Cardiac septum (tissue), 1 donor: Measurements from ENCODE around the gene PPFIA4. TPM values are rescaled to one million over a fixed set of nuclear protein-coding genes. Genes with fewer than 3 reads are reported as not detected.
A peak's percentile ranks its signal among the peaks of the same experiment; 100 is the strongest.
"Not testable (repeated sequence)": the region's sequence is repeated elsewhere in the genome, so short reads cannot be mapped to it uniquely, and the experiment has no call there.

Experiments used
- DNase-seq: peaks from one replicate; pipeline ENCODE4 v3.0.0-alpha.2; 2020; ENCODE audit warnings: low spot score
- intact Hi-C: fragments of 100-400 bp; cut with DNase I; formaldehyde crosslinking; loops from one replicate; pipeline ENCODE4 v1.14.0; 2022
- long read RNA-seq: library from polyadenylated mRNA; unstranded; transcript quantifications from one replicate; pipeline ENCODE4 v2.0.0, GENCODE V29; 2021
- total RNA-seq: library from RNA; stranded (reverse); fragmentation: NEBNext Ultra II Directional; extraction: Animal tissue kit (Norgen Biotek cat#: 25700); gene quantifications from one replicate; pipeline ENCODE4 v1.2.1, GENCODE V29; 2021
- donor health status: DM: no; HTN: no; CAD: no.

The PPFIA4 gene
- 46.7 TPM for total RNA-seq
- long read RNA-seq, partial matches to known transcripts = 22 of 40 reads
- long read RNA-seq, other reads (novel, unspliced or antisense) = 17 of 40 reads

DNA sequence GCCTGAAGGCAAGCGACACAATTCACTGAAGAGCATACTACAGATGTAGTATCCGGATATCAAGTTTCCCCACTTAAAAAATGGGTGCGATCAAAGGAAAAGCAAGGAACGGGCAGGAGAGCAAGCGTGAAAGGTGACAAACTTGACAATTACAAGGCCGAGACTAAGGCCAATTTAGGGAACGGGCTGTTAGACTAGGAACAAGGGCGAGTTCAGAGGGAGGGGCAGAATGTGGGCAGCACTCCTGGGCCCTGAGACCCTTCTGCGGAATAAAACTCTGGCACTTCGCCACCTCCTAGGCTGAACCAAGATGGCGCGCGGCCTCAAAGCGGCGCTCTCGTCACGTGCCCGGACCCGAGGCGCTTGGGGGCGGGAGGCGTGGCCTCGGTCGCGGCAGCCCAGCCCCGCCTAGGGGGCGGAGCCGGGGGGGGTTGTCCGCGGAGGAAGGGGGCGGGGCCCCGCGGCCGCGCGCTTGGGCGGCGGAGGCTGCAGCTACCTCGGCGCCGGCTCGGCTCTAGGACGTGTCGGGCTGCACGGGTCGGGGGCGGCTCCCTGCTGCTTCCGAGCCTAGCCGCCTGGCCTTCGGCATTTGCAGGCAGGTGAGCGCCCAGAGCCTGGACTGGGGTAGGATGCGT, at the start of gene PPFIA4:
Gene PPFIA4, plus strand, starts transcription at position 461 of the 635 bp plus-strand sequence. CDS start 12,518 bp downstream, outside the sequence.
- intact Hi-C loops = loop anchor here (5.0 kb wide), 1 partner anchor 59 kb away; the partner anchor contains the start of gene CYB5R1

DNA sequence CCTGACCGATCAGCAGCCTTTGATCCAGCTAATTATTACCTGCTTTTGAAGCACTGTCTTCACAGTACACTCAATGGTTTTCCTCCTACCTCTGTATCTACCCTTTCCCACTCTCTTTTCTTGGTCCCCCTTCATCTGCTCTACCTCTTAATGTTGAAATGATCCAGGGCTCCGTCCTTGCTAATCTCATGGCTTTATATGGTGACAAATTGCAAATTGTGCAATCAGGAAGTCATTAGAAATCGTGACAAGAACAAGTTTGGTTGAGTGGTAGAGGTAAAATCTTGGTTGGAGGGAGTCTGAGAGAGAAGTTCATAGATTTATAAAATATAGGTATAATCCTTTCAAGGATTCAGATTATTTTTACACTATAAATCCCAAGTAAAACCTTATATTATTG, 49.7 kb upstream of the PPFIA4 start:
- no peak for DNase-seq
- intact Hi-C loops = no loop called here

More for the DNA sequence above, at the start of gene PPFIA4:
- peak; percentile 95 for DNase-seq

DNA sequence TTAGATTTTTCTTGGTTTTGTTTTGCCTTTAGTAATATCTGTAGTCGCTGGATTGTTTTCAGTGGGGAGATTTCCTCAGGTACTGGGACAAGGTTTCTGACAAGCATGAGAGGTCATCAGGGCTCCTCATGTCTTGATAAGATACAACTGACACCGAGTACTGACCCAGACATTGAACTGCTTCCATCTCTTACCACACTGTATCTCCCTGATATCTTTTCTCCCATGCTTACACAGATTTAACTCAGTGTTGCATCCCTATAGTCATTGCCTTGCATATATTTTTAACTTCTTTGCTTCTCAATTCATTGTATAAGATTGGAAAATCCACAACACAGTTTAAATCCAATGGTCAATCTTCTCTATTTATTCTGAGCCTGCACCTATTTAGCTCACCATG, 46.8 kb upstream of the PPFIA4 start:
- DNase-seq = no peak
- intact Hi-C loops = no loop called here

DNA sequence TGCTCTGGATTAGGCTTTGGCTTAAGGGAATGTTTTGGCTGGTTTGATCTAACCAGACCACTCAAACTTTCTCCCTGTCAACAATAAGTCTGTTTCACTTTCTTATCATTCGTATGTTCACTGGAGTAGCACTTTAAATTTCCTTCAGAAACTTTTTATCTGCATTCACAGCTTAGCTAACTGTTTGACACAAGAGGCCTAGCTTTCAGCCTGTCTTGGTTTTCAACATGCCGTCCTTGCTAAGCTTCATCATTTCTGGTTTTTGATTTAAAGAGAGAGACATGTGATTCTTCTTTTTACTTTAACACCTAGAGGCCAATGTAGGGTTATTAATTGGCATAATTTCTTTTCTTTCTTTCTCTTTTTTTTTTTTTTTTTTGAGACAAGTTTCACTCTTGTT, 44.4 kb upstream of the PPFIA4 start:
- no peak for DNase-seq
- intact Hi-C loops = no loop called here

DNA sequence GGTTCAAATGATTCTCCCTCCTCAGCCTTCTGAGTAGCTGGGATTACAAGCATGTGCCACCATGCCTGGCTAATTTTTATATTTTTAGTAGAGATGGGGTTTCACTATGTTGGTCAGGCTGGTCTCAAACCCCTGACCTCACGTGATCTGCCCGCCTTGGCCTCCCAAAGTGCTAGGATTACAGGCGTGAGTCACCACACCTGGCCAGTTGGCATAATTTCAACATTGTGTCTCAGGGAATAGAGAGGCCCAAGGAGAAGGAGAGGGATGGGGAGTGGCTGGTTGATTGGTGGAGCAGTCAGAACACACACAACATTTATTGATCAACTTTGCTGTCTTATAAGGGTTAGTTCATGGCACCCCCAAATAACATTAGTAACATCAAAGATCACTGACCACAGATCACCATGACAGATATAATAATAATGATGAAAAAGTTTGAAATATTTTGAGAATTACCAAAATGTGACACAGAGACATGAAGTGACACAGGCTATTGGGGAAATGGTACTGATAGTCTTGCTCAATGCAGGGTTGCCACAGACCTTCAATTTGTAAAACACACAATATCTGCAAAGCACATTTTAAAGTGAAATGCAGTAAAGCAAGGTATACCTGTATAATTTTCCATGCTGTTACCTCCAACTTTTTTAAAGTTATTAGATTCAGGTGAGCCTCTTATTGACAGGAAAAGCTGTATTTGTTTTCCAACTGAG, 43.4 kb upstream of the PPFIA4 start:
- intact Hi-C loops = no loop called here
- DNase-seq = no peak

DNA sequence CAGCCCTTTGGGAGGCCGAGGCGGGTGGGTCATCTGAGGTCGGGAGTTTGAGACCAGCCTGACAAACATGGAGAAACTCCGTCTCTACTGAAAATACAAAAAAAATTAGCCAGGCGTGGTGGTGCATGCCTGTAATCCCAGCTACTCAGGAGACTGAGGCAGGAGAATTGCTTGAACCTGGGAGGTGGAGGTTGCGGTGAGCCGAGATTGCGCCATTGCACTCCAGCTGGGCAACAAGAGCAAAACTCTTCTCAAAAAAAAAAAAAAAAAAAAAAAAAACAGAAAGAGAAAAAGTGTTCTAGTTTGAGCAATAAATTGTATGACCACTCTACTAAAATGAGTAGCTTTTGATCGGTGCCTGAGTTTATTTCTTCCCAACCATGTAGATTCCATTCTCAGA, 40.2 kb upstream of the PPFIA4 start:
- DNase-seq, intact Hi-C loops: not testable (repeated sequence)

DNA sequence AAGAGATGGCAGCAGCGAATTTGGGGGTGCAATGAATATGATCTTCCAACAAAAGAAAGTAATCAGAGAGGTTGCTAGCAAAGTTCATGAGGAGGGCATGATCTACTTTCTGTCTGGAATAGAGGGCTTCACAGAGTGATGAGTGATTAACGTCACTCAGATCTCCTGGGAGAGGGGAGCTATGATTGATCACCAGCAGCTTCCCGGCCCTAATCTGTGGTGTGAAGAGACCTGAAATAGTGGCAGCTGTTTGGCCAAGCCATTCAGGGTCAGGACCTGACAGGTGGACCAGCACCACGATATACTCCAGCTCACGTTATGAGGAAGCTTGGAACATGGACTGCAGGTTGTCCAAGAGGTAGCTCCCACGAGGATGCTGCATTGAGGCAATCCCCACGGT, 39.0 kb upstream of the PPFIA4 start:
- intact Hi-C loops = no loop called here
- DNase-seq = no peak

DNA sequence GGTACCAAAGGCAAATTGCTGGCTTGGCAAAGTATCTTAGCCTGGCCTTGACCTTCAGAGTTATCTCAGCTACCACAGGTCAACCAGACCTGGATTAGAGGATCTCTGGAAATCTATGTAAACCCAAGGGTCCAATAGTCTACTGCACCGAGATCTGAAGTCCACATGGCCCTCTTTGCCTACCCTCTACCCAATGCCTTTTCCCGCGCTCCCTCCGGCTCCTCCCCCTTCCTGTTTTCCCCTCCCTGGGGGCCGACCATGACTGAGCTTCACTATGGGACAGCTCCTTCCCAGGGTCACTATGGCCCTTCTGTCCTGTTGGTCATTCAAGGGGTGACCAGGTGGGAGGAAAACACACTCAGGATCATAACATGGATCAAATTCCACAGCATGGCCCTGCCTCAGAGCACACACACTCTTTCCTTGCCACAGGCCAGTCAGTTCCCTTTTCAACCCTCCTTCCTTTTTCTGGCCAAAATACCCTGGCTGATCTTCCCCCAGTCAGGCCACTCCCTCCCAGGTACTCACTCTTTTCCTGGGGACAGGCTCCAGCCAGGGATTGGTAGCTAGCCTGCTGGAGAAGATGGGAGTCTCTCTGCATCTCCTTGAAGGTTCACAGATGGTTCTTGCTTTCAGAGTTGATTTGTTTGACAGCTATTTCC, 38.2 kb upstream of the PPFIA4 start:
- intact Hi-C loops = no loop called here

DNA sequence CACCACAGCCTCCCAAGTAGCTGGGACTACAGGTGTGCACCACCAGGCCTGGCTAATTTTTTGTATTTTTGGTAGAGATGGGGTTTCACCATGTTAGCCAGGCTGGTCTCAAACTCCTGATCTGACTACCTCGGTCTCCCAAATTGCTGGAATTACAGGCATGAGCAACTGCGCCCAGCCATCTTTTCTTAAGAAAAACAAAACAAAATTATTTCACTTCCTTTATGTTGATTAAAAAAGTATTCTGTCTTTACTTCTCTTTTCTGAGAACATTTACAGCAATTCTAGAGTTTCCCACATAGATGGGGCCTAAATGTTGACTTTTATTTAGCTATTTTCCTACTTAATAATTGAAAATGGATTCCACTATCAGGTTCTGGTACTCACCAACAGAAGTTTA, 36.4 kb upstream of the PPFIA4 start:
- intact Hi-C loops = no loop called here

More for the DNA sequence above, 38.2 kb upstream of the PPFIA4 start:
- DNase-seq = no peak

DNA sequence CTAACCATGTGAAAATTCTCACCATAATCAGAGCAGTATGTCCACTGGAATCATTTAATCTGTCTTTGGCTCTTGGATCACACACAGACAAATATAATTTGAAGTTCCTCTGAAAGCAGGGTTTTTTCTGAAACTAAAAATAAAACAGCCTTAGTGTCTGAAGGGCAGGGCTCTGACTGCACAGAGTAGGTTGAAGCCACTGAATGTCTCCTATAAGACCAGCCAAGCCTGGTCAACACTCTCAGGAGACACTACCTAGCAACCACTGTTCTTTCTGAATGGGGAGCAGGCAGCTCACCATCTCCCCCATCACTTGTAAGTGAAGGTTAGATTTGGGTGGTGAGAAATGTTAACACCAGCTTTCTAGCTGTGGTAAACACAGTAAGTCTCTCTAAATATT, 35.2 kb upstream of the PPFIA4 start:
- intact Hi-C loops = no loop called here
- no peak for DNase-seq

More for the DNA sequence above, 36.4 kb upstream of the PPFIA4 start:
- no peak for DNase-seq

DNA sequence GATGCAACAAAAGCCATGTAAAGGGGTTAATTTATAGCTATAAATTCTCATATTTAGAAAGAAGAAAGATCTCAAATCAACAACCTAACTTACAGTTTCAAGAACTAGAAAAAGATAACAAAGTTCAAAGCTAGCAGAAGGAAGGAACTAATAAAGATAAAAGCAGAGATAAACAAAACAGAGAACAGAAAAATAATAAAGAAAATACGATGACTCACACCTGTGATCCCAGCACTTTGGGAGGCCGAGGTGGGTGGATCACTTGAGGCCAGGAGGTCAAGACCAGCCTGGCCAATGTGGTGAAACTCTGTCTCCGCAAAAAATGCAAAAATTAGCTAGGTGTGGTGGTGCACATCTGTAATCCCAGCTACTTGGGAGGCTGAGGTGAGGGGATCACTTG, 31.5 kb upstream of the PPFIA4 start:
- intact Hi-C loops = loop anchor here (5.0 kb wide), 1 partner anchor 247 kb away; no protein-coding TSS in a partner anchor
- DNase-seq = no peak

DNA sequence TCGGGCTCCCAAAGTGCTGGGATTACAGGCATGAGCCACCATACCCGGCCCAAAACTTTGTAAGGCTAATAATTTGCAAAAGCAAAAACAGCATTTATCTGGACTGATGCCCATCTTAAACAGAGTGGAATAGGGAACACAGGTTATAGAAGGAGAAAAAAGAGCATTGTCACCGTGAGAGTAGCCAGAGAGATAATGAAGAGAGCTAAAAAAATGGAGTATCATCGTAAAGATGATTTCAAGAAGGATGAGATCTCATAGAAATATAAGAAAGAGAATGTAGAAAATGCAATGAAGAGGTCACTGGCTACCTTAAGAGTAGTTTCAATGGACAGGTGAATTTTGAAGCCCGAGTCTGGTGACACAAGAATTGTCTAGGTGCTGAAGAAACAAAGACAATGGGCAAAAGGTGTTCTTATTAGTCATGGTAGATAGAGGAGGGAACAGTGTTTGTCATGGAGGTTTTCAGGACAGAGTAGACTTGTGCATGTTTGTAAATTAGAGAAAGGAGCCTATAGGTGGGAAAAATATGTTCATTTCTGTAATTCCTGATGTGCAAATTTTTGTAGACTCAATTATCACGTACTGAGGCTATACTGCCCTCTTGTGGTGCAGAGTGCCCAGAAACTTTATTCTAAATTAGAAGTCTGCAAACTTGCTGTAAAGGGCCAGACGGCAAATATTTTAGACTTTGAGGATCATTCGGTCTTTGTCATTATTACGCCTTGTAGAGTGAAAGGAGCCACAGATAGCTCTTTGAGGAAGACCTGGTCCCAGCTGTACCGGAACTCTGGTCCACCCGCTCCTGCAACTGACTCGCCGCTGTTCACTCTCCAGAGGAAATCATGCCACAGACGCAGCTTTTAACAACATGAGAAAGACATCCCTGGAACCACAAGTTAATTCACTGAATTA, 27.2 kb upstream of the PPFIA4 start:
- intact Hi-C loops = loop anchor here (2.0 to 5.0 kb wide), 2 partner anchors 72 to 252 kb away; partner anchors contain the start of gene KLHL12

DNA sequence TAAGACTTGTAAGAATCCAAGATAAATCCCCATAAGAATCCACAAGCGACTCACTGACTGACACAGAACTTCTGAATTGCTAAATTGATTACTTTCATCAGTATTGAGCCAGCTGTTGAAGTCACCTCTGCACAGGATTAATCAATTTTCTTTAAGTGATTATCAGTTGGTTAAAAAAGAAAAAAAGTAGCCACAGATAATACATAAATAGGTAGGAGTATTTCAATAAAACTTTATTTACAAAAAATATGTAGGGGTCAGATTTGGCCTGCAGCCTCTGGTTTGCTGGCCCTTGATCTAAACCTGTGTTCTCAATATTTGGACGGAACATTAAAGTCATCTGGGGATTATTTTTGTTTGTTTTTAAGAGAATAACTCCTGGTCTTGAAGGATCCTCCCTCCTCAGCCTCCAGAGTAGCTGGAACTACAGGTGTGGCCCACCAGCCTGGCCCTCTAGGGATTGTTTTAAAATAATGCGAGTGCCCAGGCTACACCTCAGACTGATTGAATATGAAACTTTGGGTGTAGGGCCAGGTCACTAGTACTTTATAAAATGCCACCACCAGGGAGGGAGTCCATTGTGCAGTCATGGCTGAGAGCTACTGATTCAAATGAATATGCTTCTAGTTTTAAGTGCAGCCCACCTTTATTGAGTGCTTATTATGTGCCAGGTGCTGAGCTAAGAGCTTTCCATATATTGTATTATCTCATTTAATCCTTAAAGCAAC, 25.9 kb upstream of the PPFIA4 start:
- no peak for DNase-seq
- intact Hi-C loops = no loop called here

More for the DNA sequence above, 27.2 kb upstream of the PPFIA4 start:
- DNase-seq = no peak

DNA sequence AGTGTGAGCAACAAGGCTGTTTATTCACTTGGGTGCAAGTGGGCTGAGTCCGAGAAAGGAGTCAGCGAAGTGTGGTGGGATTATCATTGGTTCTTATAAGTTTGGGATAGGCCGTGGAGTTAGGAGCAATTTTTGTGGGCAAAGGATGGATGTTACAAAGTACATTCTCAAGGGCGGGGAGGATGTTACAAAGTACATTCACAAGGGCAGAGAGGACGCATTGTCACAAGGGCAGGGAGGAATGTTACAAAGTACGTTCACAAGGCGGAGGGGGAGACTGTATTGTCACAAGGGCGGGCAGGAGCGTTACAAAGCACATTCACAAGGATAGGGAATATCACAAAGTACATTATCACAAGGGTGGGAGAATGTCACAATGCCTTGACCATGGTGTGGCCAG, 24.3 kb upstream of the PPFIA4 start:
- no peak for DNase-seq
- intact Hi-C loops = no loop called here

DNA sequence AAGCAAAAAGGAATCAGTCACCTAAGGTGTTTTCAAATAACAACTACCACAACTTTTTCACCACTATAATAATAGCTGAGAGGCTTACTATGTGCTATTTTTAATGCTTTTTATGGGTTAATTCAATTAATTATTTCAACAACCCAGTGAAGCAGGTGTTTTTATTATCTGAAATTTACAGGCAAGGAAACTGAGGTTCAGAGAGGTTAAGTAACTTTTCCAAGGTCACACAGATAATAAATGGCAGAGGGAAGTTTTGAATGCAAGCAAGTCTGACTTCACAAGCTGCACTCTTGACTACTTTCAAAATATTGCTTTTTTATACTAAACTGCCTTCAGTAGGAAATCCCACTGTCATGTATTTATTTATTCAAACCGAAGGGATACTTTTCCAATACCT, 23.3 kb upstream of the PPFIA4 start:
- no peak for DNase-seq
- intact Hi-C loops = no loop called here

DNA sequence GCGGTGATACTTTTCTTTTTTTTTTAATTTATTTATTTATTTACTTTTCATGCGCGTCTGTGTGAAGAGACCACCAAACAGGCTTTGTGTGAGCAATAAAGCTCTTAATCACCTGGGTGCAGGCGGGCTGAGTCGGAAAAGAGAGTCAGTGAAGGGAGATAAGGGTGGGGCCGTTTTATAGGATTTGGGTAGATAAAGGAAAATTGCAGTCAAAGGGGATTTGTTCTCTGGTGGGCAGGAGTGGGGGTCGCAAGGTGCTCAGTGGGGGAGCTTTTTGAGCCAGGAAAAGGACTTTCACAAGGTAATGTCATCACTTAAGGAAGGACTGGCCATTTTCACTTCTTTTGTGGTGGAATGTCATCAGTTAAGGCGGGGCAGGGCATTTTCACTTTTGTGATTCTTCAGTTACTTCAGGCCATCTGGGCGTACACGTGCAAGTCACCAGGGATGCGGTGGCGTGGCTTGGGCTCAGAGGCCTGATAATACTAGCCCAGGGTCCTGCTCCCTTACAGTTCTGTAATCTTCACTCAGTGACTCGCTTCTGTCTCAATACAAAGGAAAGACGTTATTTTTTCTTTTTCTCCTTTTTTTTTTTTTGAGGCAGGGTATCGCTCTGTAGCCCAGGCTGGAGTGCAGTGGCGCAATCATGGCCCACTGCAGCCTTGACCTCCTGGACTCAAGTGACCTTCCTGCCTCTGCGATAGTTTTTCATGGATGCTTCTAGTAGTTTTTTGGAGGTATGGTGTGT, 20.7 kb upstream of the PPFIA4 start:
- intact Hi-C loops = loop anchor here (5.0 kb wide), 2 partner anchors 38 to 253 kb away; partner anchors contain the start of gene CYB5R1
- not testable (repeated sequence) for DNase-seq

DNA sequence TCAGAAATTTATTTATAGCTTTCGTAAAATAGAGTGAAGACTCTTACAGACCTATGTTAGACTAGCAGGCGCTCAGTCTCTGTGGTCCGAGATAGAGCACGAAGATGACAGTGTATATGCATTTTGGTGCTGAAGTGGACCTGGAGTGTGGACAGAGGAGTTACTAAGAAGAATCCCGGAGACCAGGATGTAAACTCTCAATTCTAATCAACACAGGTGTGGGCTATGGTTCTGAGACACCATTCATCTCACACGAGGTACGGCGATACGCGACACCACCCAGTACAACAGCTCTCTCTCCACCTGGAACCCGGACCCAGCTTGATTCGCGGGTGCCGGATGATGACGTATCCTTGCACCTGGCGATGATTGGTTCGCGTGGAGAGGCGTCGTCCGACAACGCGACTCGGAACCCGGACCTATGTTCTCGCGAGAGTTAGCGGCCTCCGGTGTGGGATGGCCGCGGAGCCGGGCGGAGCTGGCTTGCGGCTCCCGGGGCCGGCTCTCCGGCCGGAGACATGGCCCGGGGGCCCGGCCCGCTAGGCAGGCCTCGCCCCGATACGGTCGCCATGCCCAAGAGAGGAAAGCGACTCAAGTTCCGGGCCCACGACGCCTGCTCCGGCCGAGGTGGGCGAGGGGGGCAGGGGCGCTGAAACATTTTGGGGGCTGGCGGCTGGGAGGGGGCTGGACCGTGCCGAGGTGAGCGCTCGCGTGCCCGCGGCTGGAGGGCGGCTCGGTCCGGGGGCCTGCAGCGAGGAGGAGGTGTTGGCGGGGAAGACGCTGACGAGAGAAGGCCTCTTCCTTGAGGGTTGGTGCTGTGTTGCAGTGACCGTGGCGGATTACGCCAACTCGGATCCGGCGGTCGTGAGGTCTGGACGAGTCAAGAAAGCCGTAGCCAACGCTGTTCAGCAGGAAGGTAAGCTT, 19.1 kb upstream of the PPFIA4 start, which contains the start of gene TMEM183A:
Gene TMEM183A, plus strand, starts transcription at position 427 of the 924 bp plus-strand sequence. Its CDS starts 92 bp downstream, at position 519.
- intact Hi-C loops = loop anchor here (5.0 kb wide), 2 partner anchors 40 to 255 kb away; partner anchors contain the start of gene CYB5R1
- peak; percentile 98 for DNase-seq
